Measurements from ENCODE around the gene RASGRP4.

Gene RASGRP4

DNA sequence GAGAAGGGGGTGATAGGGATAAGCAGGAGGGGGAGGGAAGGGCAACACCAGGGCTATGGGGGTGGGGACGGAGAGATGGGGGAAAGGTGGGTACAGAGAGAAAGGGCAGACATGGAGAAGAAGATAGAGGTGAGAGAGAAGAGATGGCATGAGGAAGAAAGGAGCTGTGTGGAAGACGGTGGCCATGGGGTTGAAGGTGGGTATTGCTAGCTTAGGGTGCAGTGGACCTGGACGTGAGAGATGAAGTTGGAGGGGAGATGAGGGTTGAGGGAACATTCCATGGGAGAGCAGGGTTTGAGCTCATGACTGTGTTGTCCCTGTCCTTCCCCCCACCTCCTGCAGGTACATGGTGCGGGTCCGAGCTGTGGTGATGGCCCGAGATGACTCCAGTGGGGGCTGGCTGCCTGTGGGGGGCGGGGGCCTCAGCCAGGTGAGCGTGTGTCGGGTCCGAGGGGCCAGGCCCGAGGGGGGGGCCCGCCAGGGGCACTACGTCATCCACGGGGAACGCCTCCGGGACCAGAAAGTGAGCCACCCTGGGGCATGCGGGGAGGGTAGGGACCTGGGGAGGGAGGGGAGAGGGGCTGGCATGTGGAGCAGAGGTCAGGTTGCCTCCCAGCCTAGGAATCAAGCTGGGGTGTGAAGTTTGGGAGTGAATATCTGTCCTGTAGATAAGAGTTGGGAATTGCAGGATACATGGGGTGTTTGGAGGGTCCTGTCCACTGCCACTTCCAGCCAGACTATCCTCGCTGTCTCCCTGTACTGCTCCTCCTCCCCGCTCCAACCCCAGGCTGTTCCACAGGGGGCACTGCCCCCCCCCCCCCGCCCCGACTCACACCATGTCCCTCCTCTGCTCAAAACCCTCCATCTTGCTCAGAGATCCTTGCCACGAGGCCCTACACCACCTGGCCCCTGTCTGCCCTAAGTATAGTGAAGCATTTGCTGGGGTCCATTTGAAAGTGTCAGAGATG, 35.8 kb downstream of the RASGRP4 start:
- TF ChIP-seq, protein P1, sequence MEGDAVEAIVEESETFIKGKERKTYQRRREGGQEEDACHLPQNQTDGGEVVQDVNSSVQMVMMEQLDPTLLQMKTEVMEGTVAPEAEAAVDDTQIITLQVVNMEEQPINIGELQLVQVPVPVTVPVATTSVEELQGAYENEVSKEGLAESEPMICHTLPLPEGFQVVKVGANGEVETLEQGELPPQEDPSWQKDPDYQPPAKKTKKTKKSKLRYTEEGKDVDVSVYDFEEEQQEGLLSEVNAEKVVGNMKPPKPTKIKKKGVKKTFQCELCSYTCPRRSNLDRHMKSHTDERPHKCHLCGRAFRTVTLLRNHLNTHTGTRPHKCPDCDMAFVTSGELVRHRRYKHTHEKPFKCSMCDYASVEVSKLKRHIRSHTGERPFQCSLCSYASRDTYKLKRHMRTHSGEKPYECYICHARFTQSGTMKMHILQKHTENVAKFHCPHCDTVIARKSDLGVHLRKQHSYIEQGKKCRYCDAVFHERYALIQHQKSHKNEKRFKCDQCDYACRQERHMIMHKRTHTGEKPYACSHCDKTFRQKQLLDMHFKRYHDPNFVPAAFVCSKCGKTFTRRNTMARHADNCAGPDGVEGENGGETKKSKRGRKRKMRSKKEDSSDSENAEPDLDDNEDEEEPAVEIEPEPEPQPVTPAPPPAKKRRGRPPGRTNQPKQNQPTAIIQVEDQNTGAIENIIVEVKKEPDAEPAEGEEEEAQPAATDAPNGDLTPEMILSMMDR (IDR thresholded peaks at IDR 0.05; ENCODE audit: insufficient read depth, low read depth, low read length, missing control alignments) = no peak
- H3K4me3 ChIP-seq (ENCODE audit: low read length) = no peak overlapping the region
- DNase-seq (ENCODE audit: low read depth) = no peak

DNA sequence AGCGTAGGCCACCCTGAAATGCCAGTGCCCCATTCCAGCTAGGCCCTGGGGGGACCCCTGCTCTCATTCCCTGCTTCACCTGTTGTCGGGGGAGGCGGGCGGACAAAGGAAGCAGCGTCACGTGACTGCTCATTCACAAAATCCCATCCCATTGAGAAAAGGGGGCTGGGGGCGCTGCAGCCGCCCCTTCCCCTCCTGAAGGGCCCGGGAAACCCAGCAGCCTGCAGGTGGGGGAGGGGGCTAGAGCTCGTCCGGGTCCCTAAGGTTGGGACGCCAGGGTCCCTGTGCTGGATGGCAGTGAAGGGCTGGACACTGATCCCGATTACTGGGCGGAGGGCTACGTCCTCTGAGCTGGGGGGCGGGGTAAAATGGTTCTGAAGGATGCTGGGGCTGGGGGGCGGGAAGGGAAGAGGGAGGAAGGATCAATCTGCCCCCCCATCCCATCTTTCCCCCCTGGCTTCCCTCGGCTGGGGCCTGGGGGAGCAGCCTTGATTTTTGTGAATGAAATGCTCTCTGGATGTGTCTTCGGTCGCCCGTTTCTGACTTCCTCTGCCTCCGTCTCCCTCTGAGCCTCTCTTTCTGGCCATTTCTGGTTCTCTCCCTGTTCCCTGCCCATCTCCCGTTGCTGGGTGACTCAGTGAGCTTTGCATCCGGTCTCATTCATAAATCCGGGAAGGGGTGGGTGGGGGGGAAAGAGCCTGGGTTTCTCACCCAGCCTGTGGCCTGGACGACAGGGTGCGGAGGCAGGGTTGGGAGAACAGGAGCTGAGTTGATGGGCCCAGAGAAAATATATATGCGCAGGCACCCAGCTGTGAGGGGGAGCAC, 36.7 kb downstream of the RASGRP4 start:
- H3K4me3 ChIP-seq (ENCODE audit: low read length) = peak overlapping the region; percentile 65
- TF ChIP-seq, protein P1 (IDR thresholded peaks at IDR 0.05; ENCODE audit: insufficient read depth, low read depth, low read length, missing control alignments) = no peak
- DNase-seq (ENCODE audit: low read depth) = peak; percentile 73

DNA sequence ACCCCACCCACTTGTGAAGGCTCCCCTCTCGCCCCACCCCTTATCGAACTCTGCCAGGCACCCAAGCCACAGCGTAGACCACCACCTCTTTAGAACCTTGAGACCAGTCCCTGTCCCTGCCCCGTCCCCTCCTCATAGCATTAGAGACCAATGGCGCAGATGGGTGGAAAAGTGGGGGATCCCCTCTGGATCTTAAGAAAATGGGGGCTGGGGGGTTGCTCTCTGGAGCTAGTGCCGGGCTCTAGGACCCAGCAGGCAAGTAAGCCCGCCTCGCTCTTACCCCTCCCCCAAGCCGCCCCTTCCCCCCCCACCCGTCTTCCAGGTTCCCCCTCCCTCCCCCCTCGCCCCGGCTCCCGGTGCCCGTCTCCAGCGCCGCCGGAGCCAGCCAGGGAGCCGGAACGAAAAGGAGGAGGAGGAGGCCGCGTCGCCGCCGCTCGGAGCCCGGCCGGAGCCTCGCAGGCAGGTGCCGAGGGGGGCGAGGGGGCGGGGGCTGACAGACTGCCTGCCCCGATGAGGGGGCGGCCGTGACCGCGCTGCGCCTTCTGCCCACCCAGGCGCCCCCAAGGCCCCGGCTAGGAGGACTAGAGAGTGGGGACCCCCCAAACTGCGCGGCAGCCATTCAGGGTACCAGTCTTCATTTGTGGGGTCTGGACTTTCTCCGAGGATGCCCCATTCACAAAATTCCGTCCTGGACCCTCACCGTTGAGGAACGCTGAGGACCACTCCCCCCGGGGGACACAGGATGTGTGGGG, 37.5 kb downstream of the RASGRP4 start, which contains the start of gene SPRED3:
Gene SPRED3 (plus strand): TSS at position 349 of the 752 bp plus-strand sequence. CDS start 1,606 bp downstream, outside the sequence.
- DNase-seq (ENCODE audit: low read depth) = peak; percentile 63
- H3K4me3 ChIP-seq (ENCODE audit: low read length) = peak within 1 kb of the TSS; percentile 65
- TF ChIP-seq, protein P1 (IDR thresholded peaks at IDR 0.05; ENCODE audit: insufficient read depth, low read depth, low read length, missing control alignments) = no peak

DNA sequence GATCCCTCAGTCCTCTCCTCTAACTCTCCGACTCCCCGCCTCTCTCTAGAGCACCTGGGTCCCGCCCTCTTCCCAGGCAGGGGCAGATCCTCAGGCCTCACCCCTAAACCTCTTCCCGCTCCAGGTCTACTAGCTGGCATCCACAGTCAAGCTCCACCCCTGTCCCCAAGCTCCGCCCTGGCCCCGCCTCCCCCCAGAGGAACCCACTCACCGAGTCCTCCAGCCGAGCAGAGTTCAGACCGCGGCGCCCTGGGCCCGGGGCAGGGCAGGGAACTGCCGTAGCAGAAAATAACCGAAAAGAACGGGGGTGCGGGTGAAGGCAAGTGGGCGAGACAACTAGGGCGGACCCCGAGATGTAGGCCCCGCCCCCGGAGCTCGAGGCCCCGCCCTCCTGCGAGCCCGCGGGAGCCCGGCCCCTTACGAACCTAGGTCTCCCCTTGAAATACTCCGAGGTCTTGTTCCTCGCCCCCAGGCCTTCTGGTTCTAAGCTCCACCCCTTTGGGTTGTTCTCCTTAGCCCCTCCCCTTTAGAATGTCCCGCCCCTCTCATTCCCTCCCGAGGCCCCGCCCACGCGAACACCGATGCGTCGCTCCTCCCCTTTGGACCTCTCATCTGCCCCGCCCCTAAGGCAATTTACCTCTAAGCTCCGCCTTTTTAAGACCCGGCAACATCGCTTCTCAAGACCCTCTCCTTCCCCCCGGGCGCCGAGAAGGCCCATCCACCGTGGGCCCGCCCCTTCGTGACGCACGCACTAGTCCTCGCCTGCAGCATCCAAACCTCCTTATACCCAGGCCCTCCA, 38.3 kb downstream of the RASGRP4 start, which contains the start of gene GGN:
Gene GGN (minus strand): TSS at position 485 of the 799 bp plus-strand sequence. CDS start 773 bp downstream, outside the sequence.
- peak; percentile 96 for DNase-seq (ENCODE audit: low read depth)
- peak within 1 kb of the TSS; percentile 65 for H3K4me3 ChIP-seq (ENCODE audit: low read length)
- TF ChIP-seq, protein P1 (IDR thresholded peaks at IDR 0.05; ENCODE audit: insufficient read depth, low read depth, low read length, missing control alignments) = no peak

DNA sequence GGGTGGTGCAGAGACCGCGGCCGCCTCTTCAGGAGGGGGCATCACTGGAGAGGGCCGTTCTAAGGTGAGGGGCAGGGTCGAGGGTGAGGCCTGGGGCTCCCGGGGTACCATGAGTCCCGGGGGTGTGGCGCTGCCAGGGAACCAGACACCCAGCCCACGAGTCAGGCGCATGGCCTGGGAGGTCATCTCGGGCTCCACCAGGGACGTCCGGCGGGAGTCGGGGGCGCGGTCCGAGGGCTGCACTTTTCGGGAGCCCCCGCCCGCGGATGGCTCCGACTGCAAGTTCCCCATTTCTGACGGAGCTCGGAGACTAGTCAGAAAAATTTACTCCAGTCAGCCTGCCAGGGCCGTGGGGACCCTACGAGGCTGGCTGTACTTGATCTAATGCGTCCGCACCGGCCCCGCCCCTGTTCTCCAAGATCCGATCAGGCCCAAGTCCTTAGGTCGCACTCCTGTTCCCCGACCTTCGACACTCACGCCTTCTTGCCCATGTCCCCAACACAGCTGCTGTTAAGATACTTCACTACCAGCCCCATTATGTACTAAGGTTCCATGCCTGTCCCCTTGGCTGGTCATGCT, 39.0 kb downstream of the RASGRP4 start:
- peak overlapping the region; percentile 65 for H3K4me3 ChIP-seq (ENCODE audit: low read length)
- TF ChIP-seq, protein P1 (IDR thresholded peaks at IDR 0.05; ENCODE audit: insufficient read depth, low read depth, low read length, missing control alignments) = no peak
- DNase-seq (ENCODE audit: low read depth) = no peak
